ENCODE measurements around the gene QPCTL.

The QPCTL gene

GRCh38 chr19:45692187-45693105, at the start of gene QPCTL:
Gene QPCTL, plus strand, starts transcription at chr19:45692666. Its CDS starts 38 bp downstream, at chr19:45692704.
- DNase-seq (ENCODE audit: low read depth in 3 of 3): peak; percentile 91 to 97 (median 96)

- DNase-seq (ENCODE audit: low read depth in 3 of 3): peak; percentile 86 to 97 (median 93)
Observed at GRCh38 chr19:45643024-45643926, 49.2 kb upstream of the QPCTL start.

- DNase-seq (ENCODE audit: low read depth in 3 of 3): no peak
Observed at GRCh38 chr19:45643927-45644771, 48.3 kb upstream of the QPCTL start.

- DNase-seq (ENCODE audit: low read depth in 3 of 3): no peak
Observed at GRCh38 chr19:45645068-45645630, 47.3 kb upstream of the QPCTL start.

GRCh38 chr19:45645631-45646344, 46.7 kb upstream of the QPCTL start:
- DNase-seq (ENCODE audit: low read depth in 3 of 3): peak; percentile 53 to 80 (median 73)

- DNase-seq (ENCODE audit: low read depth in 3 of 3): no peak
Observed at GRCh38 chr19:45646345-45646698, 46.1 kb upstream of the QPCTL start.

GRCh38 chr19:45650722-45651121, 41.7 kb upstream of the QPCTL start:
- no peak for DNase-seq (ENCODE audit: low read depth in 3 of 3)

- no peak for DNase-seq (ENCODE audit: low read depth in 3 of 3)
Observed at GRCh38 chr19:45653634-45654033, 38.8 kb upstream of the QPCTL start.

- DNase-seq (ENCODE audit: low read depth in 3 of 3): no peak
Observed at GRCh38 chr19:45655073-45655472, 37.4 kb upstream of the QPCTL start.

GRCh38 chr19:45657520-45658167, 34.8 kb upstream of the QPCTL start:
- DNase-seq (ENCODE audit: low read depth in 3 of 3): no peak

- DNase-seq (ENCODE audit: low read depth in 3 of 3): no peak
Observed at GRCh38 chr19:45659096-45659729, 33.3 kb upstream of the QPCTL start.

- no peak for DNase-seq (ENCODE audit: low read depth in 3 of 3)
Observed at GRCh38 chr19:45660636-45661035, 31.8 kb upstream of the QPCTL start.

- DNase-seq (ENCODE audit: low read depth in 3 of 3): no peak
Observed at GRCh38 chr19:45663800-45664199, 28.7 kb upstream of the QPCTL start.

- DNase-seq (ENCODE audit: low read depth in 3 of 3): no peak
Observed at GRCh38 chr19:45664575-45664974, 27.9 kb upstream of the QPCTL start.

GRCh38 chr19:45667620-45668341, 24.7 kb upstream of the QPCTL start, which contains the start of gene GIPR:
Gene GIPR, plus strand, starts transcription at chr19:45668221. Its CDS starts 1,300 bp downstream, at chr19:45669521.
- peak in 2 of 3 experiments; percentile 59 to 75 for DNase-seq (ENCODE audit: low read depth in 3 of 3)

- peak in 1 of 3 experiments; percentile 34 for DNase-seq (ENCODE audit: low read depth in 3 of 3)
Observed at GRCh38 chr19:45668342-45668871, 24.1 kb upstream of the QPCTL start.

GRCh38 chr19:45670670-45671453, 21.6 kb upstream of the QPCTL start:
- peak in 1 of 3 experiments; percentile 61 for DNase-seq (ENCODE audit: low read depth in 3 of 3)

GRCh38 chr19:45674946-45675345, 17.5 kb upstream of the QPCTL start:
- DNase-seq (ENCODE audit: low read depth in 3 of 3): no peak
